H1 (cell line): Measurements from ENCODE around the gene MMS19. TPM values are rescaled to one million over a fixed set of nuclear protein-coding genes. Genes with fewer than 3 reads are reported as not detected.

Source experiments
- CTCF ChIA-PET: fragments of 300-600 bp; sonication (Branson Sonifier 250); formaldehyde crosslinking; loops from one replicate; lab custom pipeline; 2021; ENCODE audit not compliant: partially characterized antibody; lab: Charles Lee
- POLR2A ChIA-PET: fragments of 300-600 bp; sonication (Branson Sonifier 250); formaldehyde crosslinking; loops from one replicate; lab custom pipeline; 2021; ENCODE audit warnings: inconsistent platforms; ENCODE audit not compliant: partially characterized antibody; lab: Charles Lee
- DNase-seq, 2 experiments: peaks; one replicate each; pipeline versions ENCODE4 v3.0.0 to v3.0.0-alpha.2; 2010 to 2022; ENCODE audit warnings: low spot score in 2 of 2, low read depth in 1 of 2, mixed read lengths in 1 of 2
- FAIRE-seq: peaks from 2 replicates; lab custom pipeline; 2011; peaks lifted over from hg19 to GRCh38; lab: Jason Lieb, UNC
- H2AFZ ChIP-seq: 2 replicates; pipeline ENCODE4 v1.8.1; 2012; ENCODE audit warnings: low read length, inconsistent platforms
- H2AK5ac ChIP-seq: 2 replicates; pipeline ENCODE4 v1.6.1; 2013; ENCODE audit warnings: low read depth, low read length
- H2BK120ac ChIP-seq: replicated peaks from 2 replicates; pipeline ENCODE3; 2013; ENCODE audit warnings: low read depth, low read length, inconsistent platforms
- H2BK12ac ChIP-seq: 2 replicates; pipeline ENCODE4 v1.6.1; 2013; ENCODE audit warnings: low read depth, low read length
- H2BK15ac ChIP-seq: 2 replicates; pipeline ENCODE4 v1.6.1; 2013; ENCODE audit warnings: low read length
- H2BK20ac ChIP-seq: 2 replicates; pipeline ENCODE4 v1.6.1; 2013; ENCODE audit warnings: low read length
- H2BK5ac ChIP-seq: 2 replicates; pipeline ENCODE4 v1.6.1; 2013; ENCODE audit warnings: low read depth, low read length
- H3K14ac ChIP-seq: 2 replicates; pipeline ENCODE4 v1.6.1; 2013; ENCODE audit warnings: inconsistent platforms; ENCODE audit not compliant: insufficient read length
- H3K18ac ChIP-seq: 2 replicates; pipeline ENCODE4 v1.6.1; 2013; ENCODE audit warnings: low read length; ENCODE audit errors: extremely low read depth
- H3K23ac ChIP-seq: 2 replicates; pipeline ENCODE4 v1.6.1; 2013; ENCODE audit warnings: inconsistent platforms; ENCODE audit not compliant: insufficient read length
- H3K23me2 ChIP-seq: 2 replicates; pipeline ENCODE4 v1.6.1; 2013; ENCODE audit warnings: low read depth, low read length
- H3K27ac ChIP-seq: 2 replicates; pipeline ENCODE4 v1.6.1; 2011; ENCODE audit warnings: low read depth, low read length, inconsistent platforms
- H3K27me3 ChIP-seq, 4 experiments: replicated peaks in 1 of 4; 1 replicate in 1 of 4; 2 replicates in 3 of 4; pipeline versions ENCODE4 v1.6.1 to v1.8.1; 2011 to 2013; ENCODE audit warnings: low read length in 3 of 4, mild to moderate bottlenecking in 3 of 4, inconsistent platforms in 2 of 4, mixed read lengths in 2 of 4, moderate library complexity in 1 of 4; ENCODE audit not compliant: control insufficient read depth in 3 of 4, insufficient read depth in 3 of 4; ENCODE audit errors: extremely low read depth in 1 of 4
- H3K36me3 ChIP-seq, 4 experiments: 2 replicates each; pipeline versions ENCODE4 v1.6.1 to v1.8.1; 2011 to 2013; ENCODE audit warnings: mild to moderate bottlenecking in 4 of 4, low read length in 3 of 4, moderate library complexity in 2 of 4, control low read depth in 1 of 4, inconsistent platforms in 1 of 4; ENCODE audit not compliant: insufficient read depth in 4 of 4, control insufficient read depth in 2 of 4
- H3K4ac ChIP-seq: replicated peaks from 2 replicates; pipeline ENCODE3; 2013; ENCODE audit warnings: low read length, low read depth, mixed read lengths, inconsistent platforms; ENCODE audit not compliant: insufficient read length
- H3K4me1 ChIP-seq, 4 experiments: replicated peaks in 1 of 4; 1 replicate in 1 of 4; 2 replicates in 3 of 4; pipeline versions ENCODE4 v1.6.1 to v1.8.1; 2011 to 2013; ENCODE audit warnings: low read length in 3 of 4, inconsistent platforms in 2 of 4, mixed read lengths in 1 of 4; ENCODE audit not compliant: insufficient read depth in 4 of 4, control insufficient read depth in 3 of 4
- H3K4me2 ChIP-seq, 2 experiments: 2 replicates each; pipeline versions ENCODE4 v1.6.1 to v1.8.1; 2011 to 2013; ENCODE audit warnings: low read depth in 2 of 2, low read length in 2 of 2, control low read depth in 1 of 2, inconsistent platforms in 1 of 2, mild to moderate bottlenecking in 1 of 2; ENCODE audit not compliant: insufficient read depth in 1 of 2
- H3K4me3 ChIP-seq, 4 experiments: fragments of 200-600, 300-600 bp in 1 of 4; sonication (generic), shearing (Covaris generic), sonication (Bioruptor Twin) in 1 of 4; 2 replicates each; pipeline versions ENCODE4 v1.5.1 to v1.8.1; 2011 to 2016; ENCODE audit warnings: low read length in 4 of 4, low read depth in 3 of 4, control low read depth in 2 of 4, inconsistent platforms in 2 of 4, mild to moderate bottlenecking in 2 of 4, mixed read lengths in 1 of 4, moderate library complexity in 1 of 4; ENCODE audit not compliant: insufficient read depth in 2 of 4; ENCODE audit errors: extremely low read depth in 1 of 4
- H3K56ac ChIP-seq: replicated peaks from 2 replicates; pipeline ENCODE3; 2013; ENCODE audit warnings: low read depth, mild to moderate bottlenecking, mixed read lengths, low read length, inconsistent platforms; ENCODE audit not compliant: insufficient read length
- H3K79me1 ChIP-seq: 2 replicates; pipeline ENCODE4 v1.6.1; 2013; ENCODE audit warnings: low read depth, low read length, control low read depth
- H3K79me2 ChIP-seq, 2 experiments: 2 replicates each; pipeline versions ENCODE4 v1.6.1 to v1.8.1; 2012 to 2013; ENCODE audit warnings: low read length in 2 of 2, mild to moderate bottlenecking in 2 of 2, inconsistent platforms in 1 of 2; ENCODE audit not compliant: insufficient read depth in 2 of 2, control insufficient read depth in 1 of 2
- H3K9ac ChIP-seq, 4 experiments: replicated peaks in 1 of 4; 1 replicate in 1 of 4; 2 replicates in 3 of 4; pipeline versions ENCODE4 v1.6.1 to v1.8.1; 2011 to 2013; ENCODE audit warnings: low read depth in 3 of 4, low read length in 3 of 4, control low read depth in 2 of 4, mild to moderate bottlenecking in 2 of 4, moderate library complexity in 2 of 4, inconsistent platforms in 1 of 4; ENCODE audit errors: extremely low read depth in 1 of 4
- H3K9me3 ChIP-seq, 2 experiments: 2 replicates each; pipeline versions ENCODE4 v1.6.1 to v1.8.1; 2012 to 2013; ENCODE audit warnings: mild to moderate bottlenecking in 2 of 2, moderate library complexity in 2 of 2, control low read depth in 1 of 2, inconsistent platforms in 1 of 2, low read depth in 1 of 2, low read length in 1 of 2, mixed read lengths in 1 of 2; ENCODE audit not compliant: insufficient read depth in 2 of 2
- H4K20me1 ChIP-seq, 2 experiments: replicated peaks in 1 of 2; 2 replicates each; pipeline versions ENCODE3 to v1.8.1; 2011 to 2013; ENCODE audit warnings: inconsistent platforms in 2 of 2, low read length in 2 of 2, mild to moderate bottlenecking in 1 of 2; ENCODE audit not compliant: insufficient read depth in 2 of 2, control insufficient read depth in 1 of 2
- H4K5ac ChIP-seq: 2 replicates; pipeline ENCODE4 v1.6.1; 2013; ENCODE audit warnings: low read length, low read depth, mixed read lengths, inconsistent platforms; ENCODE audit not compliant: insufficient read length
- H4K8ac ChIP-seq: 2 replicates; pipeline ENCODE4 v1.8.0; 2013; ENCODE audit warnings: mild to moderate bottlenecking, moderate library complexity, low read length, inconsistent platforms; ENCODE audit not compliant: insufficient read depth; ENCODE audit errors: extremely low read depth
- H4K91ac ChIP-seq: replicated peaks from 2 replicates; pipeline ENCODE3; 2013; ENCODE audit warnings: low read length, mixed read lengths, inconsistent platforms; ENCODE audit not compliant: insufficient read length
- CHD2 ChIP-seq: IDR thresholded peaks from 2 replicates; pipeline ENCODE4 v1.6.1; 2012; ENCODE audit warnings: low read length, improper control_type of control experiment
- POU5F1 ChIP-seq: IDR thresholded peaks from 2 replicates; pipeline ENCODE4 v1.6.1; 2011; ENCODE audit warnings: low read depth, mild to moderate bottlenecking, low read length, moderate library complexity
- RXRA ChIP-seq: IDR thresholded peaks from 2 replicates; pipeline ENCODE4 v1.6.1; 2011; ENCODE audit warnings: low read depth, mild to moderate bottlenecking, low read length, moderate library complexity; ENCODE audit not compliant: insufficient read depth
- SIX5 ChIP-seq: IDR thresholded peaks from 2 replicates; pipeline ENCODE4 v1.6.1; 2011; ENCODE audit warnings: mild to moderate bottlenecking, low read depth, low read length
- WGBS, 2 experiments: shearing (Covaris generic) in 1 of 2; methylation state at CpG; one replicate each; pipeline versions ENCODE4 v1.1.6 to v1.1.7; 2013 to 2015; ENCODE audit warnings: low lambda C conversion rate in 2 of 2, mixed read lengths in 2 of 2, inconsistent platforms in 1 of 2, low coverage in 1 of 2, missing lambda C conversion rate in 1 of 2; ENCODE audit not compliant: insufficient replicate concordance in 2 of 2, insufficient coverage in 1 of 2, insufficient read length in 1 of 2; ENCODE audit errors: extremely low coverage in 1 of 2, missing lambda C conversion rate in 1 of 2; 5-methylcytosine and 5-hydroxymethylcytosine counted together
- polyA plus RNA-seq, 7 experiments: library from polyadenylated mRNA; depleted of rRNA in 3 of 7; stranded (reverse) in 5 of 7; unstranded in 2 of 7; fragments of >200 nt in 5 of 7; fragments of 200-250 nt in 2 of 7; gene quantifications; 1 replicate in 5 of 7; 2 replicates in 1 of 7; 4 replicates in 1 of 7; pipeline versions ENCODE4 v1.2.1 to v1.2.3, GENCODE V29; 2011 to 2013; ENCODE audit warnings: missing spikeins in 2 of 7, mixed read lengths in 2 of 7
- total RNA-seq: library from RNA; stranded (reverse); fragmentation: NEBNext Ultra II Directional; extraction: Animal tissue kit (Norgen Biotek cat#: 25700); gene quantifications from 2 replicates; pipeline ENCODE4 v1.2.1, GENCODE V29; 2021

MMS19 gene
- total and polyA plus RNA-seq, 2 of the 8 experiments (the other 6 are each of a cell fraction or from before 2014, with no cell fraction given) = 130 to 221 TPM

- CTCF ChIA-PET = interaction anchor here (0.5 to 7.2 kb wide), 6 partner anchors 10 to 98 kb away, joined by 3 to 40 read pairs (median 4); no protein-coding TSS in a partner anchor
- Histone ChIP-seq H3K9ac (no peak overlapping the region), H4K91ac (no peak overlapping the region), H3K27me3 (no peaks in the 10 kb centered on the region), H3K4ac (no peak overlapping the region), H2BK120ac (no peak overlapping the region), H3K18ac (no peak overlapping the region), H4K5ac (no peak overlapping the region), H3K9me3 (peaks cover 0 to 2% of the 10 kb centered on the region in 2 experiments; a peak in 1 of 4 replicates), H3K23me2 (no peaks in the 10 kb centered on the region), H4K8ac (no peak overlapping the region), H3K4me1 (no peaks in the 10 kb centered on the region), H2AFZ (no peak overlapping the region), H2BK15ac (no peak overlapping the region), H3K14ac (no peak overlapping the region), H3K27ac (no peak overlapping the region), H3K56ac (no peak overlapping the region), H3K4me3 (no peak overlapping the region), H3K79me1 (peaks cover under 1% of the 10 kb centered on the region; the same call in 1 of the 2 replicates), H3K36me3 (peaks cover 27 to 87% (median 62%) of the 10 kb centered on the region in 4 experiments), H2BK5ac (no peak overlapping the region), H3K4me2 (no peak overlapping the region), H3K23ac (no peak overlapping the region), H3K79me2 (no peaks in the 10 kb centered on the region), H2BK12ac (no peak overlapping the region), H2AK5ac (no peak overlapping the region), H2BK20ac (no peak overlapping the region), H4K20me1 (peaks cover 0 to 21% of the 10 kb centered on the region in 2 experiments)
- 81% methylated on average over 5 of the region's 5 CpGs; no CpG with 5 or more reads in 1 of the 2 experiments for WGBS, 2 experiments
- POLR2A ChIA-PET = interaction anchor here (0.7 to 13.1 kb wide), 11 partner anchors 9 to 96 kb away, joined by 3 to 105 read pairs (median 3); no protein-coding TSS in a partner anchor
- TF ChIP-seq RXRA (no peak), POU5F1 (no peak), CHD2 (no peak), SIX5 (no peak)
- no peak for DNase-seq
- no peak for FAIRE-seq
These were observed 42.1 kb downstream of the MMS19 start for GRCh38 chr10:97456034-97456685.
